DMS79 (cell line): Measurements from ENCODE around the gene CCDC63.

Source experiments
- DNase-seq: peaks from one replicate; lab custom pipeline; 2025; lab: John Stamatoyannopoulos, UW

Gene CCDC63

DNA sequence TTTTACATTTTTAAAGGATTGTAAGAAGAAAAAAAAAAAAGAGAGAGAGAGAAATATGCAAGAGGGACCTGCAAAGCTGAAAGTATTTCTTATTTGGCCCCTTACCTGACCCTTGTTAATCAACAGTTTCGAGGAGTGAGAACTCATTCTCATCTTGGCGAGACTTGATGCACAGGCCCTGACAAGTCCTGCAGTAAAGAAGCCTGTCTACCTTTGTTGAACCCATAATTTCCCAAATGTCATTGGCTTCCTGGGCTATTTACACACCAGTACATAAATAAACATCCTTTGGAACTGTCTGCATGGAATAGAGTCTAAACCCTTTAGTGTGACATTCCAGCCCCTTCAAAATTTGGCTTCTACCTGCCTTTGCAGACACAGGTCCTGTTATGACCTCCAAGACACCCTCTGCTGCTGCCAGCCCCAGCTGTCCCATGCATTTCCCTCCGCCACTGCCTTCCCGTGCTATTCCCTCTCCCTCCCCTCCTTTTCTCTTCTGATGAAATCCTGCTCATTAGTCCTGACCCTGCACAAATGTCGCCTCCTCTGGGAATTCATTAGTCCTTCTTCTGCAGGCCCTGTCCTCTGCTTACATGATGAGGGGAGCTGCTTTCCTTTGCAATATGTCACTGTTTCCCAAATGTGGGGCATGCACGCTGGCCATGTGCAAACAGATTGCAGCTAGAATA, 38.5 kb downstream of the CCDC63 start:
- DNase-seq, result no peak

DNA sequence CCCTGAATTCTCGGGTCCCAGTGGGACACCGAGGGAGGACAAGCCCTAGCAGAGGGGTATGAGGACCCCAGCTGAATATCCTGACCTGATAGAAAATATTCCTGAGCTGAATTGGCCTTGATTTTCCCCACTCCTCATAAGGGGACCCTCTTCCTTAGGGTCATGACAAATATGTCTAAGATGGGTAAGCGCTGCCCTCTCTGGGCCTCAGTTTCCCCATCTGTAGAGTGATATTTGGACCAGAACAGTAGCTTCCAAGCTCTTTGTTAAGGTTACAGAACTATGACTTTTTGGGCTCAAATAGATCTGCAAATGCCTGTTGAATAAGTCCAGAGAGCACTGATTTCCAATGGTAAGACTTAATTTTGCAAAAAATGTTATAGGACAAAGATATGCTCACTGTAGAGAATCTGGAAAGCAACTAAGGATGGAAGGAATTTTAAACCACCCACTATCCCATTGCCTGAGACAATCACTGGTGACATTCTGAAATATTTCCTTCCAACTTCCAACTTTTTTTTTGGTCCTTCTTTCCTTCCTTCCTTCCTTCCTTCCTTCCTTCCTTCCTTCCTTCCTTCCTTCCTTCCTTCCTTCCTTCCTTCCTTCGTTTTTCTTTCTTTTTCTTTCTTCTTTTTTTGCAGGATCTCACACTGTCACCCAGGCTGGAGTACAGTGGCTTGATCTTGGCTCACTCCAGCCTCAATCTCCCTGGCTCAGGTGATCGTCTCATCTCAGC, 41.6 kb downstream of the CCDC63 start:
- no peak for DNase-seq

DNA sequence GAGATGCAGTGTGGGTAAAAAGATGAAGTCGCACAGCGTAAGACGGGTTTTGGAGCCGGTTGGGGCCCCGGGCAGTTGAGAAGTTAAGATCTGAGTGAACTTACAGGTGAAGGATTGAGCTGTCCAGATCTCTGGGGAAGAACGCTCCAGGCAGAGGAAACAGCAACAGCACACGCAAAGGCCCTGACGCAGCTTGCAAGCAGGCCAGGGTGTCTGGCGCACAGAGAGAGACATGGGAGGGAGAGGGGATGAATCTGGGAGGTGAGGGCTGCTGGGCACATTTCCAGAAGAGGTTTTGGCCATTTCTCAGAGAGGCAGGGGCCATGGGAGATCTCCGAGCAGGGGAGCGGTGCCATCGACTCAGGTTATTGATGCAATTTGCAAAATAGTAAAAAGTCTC, 42.6 kb downstream of the CCDC63 start:
- no peak for DNase-seq

DNA sequence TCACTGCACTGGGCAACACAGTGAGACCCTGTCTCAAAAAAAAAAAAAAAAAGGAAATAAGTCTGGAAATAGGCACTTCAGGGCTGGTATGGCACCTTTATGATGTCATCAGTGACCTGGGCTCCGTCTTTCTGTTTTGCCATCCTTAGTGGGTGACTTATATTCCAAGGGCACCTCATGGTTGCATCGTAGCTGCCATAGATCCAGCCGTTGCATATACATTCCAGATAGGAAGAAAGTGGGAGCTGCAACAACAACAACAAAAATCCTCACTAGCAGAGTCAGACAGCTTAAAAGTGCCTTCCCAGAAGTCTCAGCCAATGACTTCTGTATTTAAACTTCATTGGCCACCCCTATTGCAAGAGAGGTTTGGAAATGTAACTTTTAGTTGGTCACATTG, 47.2 kb downstream of the CCDC63 start:
- DNase-seq, result no peak

DNA sequence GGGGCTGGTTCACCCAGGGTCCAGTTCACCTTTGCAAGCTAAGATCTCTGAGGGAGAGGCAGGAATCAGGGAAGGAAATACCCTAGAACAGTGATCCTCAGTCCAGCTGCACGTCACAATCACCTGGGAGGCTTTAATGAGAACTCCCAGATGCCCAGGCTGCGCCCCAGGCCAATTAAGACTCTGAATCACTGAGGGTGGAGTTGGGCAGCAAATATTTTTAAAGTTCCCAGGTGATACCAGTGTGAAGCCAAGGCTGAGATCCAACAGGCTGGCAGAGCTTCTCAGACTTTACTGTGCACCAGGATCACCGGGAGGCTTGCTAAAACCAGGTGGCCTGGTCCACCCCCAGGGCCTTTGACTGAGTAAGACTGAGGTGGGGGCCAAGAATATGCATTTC, 49.8 kb downstream of the CCDC63 start:
- no peak for DNase-seq

DNA sequence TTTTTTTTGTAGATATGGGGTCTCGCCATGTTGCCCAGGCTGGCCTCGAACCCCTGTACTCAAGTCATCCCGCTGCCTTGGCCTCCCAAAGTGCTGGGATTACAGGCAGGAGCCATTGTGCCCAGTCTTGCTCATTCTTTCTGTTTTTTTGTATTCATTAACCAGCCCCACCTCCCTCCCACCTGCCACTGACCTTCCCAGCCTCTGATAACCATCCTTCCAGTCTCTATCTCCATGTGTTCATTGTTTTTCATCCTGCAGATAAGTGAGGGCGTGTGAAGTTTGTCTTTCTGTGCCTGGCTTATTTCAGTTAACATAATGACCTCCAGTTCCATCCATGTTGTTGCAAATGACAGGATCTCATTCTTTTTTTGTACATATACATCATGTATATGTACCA, 54.6 kb downstream of the CCDC63 start:
- no peak for DNase-seq

DNA sequence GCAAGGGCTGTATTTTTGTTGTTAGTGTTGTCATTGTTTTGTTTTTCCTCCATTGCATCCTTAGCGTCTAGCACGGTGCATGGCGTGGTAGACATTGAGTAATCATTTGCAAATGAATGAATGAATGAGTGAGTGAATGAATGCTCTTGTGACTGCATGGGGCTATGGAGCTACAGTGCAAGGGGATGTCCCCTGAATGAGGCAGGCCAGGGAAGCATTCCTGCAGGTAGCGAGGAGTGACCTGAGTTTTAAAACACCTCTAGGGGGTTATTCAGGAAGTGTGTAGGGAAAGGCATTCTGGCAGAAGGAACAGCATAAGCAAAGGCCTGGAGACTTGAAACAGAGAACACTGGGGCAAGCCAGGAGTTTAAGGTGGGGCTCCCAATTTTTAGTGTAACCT, 56.7 kb downstream of the CCDC63 start:
- no peak for DNase-seq

DNA sequence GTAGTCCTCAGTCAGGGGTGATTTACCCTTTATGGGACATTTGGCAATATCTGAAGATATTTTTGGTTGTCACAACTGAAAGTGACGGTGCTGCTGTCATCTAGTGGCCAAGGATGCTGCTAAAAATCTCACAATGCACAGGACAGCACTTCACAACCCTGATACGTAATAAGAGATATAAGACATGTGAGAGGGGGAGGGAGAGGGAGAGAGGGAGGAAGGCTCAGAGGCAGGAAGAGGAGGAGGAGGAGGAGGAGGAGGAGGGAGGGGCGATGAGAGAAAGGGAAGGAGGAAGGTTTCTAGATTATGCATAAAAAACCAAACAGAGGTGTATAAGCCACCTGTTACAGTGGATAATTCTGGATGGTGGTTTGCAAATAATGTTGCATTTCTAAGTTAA, 59.3 kb downstream of the CCDC63 start:
- no peak for DNase-seq

DNA sequence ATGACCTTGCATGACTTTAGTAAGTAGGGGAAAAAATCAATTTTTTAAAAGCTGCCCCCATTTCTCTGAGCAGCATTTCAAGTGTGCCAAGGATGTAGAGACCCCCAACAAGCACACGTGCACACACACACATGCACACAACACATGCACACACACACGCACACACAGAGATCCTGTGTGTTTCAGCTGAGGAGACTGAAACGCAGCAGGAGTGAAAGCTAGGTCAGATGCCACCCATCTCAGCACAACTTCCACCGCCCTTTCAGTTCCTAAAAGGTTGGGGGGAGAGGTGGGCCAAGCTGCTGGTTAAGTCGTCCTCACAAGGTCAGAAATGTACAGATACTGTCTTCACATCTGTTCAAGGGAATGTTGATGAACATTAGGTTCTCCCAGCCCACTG, 59.7 kb downstream of the CCDC63 start:
- no peak for DNase-seq

DNA sequence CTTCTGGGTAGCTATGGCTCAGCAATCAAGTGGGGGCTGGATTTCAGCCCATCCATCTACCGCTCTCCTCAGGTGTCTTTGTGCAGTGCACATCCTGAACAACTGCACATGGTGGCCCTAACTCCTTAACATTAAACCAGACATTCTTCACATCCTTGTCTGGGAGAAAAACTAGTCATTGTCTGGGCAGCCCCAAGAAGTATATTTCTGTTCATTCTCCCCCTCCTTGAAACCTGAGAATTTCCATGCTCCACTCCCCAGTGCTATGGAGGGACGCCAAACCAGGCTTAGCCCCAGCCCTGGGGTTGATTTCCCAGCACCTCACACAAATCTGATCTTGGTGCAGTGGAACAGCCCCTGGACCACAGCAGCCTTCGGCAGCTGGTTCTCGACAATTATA, 60.2 kb downstream of the CCDC63 start:
- no peak for DNase-seq

DNA sequence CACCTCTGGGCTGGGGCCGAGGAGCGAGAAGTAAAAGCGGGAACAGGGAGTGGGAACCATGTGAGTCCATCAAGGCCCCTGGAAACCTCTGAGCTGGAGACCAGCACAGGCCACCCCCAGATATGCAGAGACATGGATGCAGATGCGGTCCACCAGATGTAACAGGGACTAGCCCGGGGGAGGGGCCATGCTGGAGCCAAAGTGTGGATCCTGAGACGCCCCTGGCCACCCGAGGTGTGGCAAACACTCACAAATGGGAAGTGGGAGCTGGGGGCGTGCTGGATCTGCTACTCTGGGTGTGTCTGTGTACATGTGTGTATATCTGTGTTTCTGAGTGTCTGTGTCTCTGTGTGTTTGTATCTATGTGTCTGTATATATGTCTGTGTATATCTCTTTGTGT, 60.8 kb downstream of the CCDC63 start:
- DNase-seq, result no peak

DNA sequence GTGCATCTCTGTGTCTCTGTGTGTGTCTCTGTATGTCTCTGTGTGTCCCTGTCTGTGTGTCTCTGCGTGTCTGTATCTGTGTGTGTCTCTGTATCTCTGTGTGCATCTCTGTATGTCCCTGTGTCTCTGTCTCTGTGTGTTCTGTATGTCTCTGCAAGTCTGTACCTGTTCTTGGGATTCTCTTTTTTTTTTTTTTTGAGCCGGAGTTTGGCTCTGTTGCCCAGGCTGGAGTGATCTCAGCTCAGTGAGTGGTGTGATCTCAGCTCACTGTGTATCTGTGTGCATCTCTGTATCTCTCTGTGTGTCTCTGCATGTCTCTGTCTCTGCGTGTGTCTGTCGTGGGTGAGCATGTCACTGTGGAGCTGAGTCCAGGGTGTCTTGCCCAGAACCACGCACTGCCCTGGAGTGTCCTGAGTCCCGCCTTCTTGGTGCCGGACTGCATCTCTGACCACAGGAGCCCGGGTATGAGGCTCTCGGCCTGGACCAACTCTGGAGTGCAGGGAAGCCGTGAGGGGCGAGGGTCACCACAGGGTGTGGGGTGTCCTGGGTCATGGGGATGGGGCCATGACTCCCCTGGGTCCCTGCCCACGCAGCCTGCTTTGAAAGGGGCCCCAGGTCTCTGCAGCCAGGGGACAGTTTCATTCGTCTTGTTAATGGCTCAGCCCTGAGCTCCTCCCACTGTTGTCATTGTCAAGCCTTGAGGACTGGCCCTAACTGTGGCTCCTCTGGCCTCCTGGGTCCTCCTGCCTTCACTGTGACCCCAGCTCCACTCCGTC, 61.8 kb downstream of the CCDC63 start:
- DNase-seq, result no peak

DNA sequence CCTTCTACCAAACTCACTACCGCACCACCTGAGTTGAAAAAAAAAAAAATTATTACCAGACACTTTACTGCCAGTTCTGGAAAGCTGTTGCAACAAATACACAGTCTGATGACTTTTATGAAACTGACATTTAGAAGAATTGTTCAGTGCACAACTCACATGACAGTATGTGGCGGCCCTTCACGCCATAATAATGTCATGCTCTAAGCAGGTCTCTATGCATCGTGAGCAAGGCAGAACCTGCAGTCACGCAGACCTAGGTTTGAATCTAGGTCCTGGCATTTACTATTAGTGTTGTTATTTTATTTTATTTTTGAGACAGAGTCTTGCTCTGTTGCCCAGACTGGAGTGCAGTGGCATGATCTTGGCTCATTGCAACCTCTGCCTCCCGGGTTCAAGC, 65.5 kb downstream of the CCDC63 start:
- DNase-seq, result no peak

DNA sequence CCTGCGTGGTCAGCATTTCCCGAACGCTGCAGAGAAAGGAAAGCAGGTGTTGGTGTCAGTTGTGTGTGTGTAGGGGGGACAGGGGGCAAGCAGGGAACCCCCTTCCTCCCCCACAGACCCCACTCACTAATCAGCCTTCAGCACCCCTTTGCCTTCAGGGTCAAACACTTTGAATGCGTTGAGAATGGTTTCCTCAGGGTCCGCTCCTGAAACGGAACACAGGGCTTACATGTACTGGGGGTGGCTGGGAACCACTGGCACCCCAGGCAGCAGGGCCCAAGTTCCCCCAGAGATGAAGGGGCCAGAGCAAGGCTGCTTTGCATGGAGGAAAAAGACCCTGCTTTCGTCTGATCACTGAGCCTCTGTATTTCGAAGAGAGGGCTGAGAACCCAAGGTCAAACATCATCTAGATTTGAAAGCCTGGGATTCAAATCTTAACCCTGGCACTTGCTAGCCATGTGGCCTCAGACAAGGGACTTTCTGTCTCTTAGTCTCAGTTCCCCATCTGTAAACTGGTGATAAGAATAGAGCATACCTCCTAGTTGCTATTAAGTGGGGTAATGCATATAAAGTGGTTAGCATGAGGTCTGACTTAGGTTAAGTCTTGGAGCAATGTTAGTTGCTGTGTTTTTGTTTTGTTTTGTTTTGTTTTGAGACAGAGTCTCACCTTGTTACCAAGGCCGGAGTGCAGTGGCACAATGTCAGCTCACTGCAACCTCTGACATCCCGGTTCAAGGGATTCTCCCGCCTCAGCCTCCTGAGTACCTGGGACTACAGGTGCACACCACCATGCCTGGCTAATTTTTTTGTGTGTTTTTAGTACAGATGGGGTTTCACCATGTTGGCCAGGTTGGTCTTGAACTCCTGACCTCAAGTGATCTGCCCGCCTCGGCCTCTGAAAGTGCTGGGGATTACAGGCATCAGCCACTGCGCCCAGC, 66.6 kb downstream of the CCDC63 start:
- no peak for DNase-seq

DNA sequence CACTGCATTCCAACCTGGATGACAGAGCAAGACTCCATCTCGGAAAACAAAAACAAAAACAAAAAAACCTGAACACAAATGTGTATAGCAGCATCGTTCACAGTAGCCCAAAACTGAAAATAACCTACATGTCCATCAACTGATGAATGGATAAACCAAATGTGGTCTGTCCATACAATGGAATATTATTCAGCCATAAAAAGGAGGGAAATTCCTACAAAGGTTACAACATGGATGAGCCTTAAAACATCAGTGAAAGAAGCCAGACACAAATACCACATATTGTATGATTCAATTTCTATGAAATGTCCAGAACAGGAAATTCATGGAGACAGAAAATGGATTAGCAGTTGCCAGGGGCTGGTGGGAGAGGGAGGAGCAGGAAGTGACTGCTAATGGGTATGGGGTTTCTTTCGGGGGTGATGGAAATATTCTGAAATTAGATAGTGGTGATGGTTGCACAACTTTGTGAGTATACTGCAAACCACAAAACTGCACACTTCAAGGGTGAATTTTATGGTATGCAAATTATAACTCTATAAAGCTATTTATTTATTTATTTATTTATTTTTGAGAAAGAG, 69.6 kb downstream of the CCDC63 start:
- DNase-seq, result no peak

DNA sequence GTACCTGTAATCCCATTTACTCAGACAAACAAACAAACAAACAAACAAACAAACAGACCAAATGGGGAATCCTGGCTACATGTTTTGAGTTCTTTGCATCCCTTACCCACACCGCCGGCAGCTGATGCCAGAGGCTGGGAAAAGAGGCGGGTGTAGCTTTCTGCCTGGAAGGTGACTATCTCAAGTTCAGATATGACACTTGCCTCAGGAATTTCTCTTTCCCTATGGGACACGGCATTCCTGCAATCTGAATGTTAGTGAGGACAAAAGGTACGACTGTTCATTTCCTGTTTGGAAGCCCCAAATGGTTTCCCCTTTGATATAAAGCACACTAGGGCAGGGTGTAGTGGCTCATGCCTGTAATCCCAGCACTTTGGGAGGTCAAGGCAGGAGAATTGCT, 70.7 kb downstream of the CCDC63 start:
- no peak for DNase-seq

DNA sequence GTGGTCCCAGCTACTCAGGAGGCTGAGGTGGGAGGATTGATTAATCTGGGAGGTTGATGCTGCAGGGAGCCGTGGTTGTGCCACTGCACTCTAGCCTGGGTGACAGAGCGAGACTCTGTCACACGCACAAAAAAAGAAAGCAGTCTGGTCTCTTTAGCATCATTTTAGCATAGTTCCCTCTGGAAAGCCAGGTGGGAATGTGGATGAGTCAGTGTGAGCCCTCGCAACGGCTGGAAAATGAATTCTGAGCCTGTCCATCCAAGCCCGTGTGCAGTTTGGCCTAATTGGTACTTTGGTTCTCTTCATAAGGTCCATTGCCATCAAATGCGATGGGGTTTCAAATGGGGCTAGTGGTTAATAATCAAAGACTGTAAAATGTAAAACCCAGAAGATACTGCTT, 71.2 kb downstream of the CCDC63 start:
- DNase-seq, result no peak

DNA sequence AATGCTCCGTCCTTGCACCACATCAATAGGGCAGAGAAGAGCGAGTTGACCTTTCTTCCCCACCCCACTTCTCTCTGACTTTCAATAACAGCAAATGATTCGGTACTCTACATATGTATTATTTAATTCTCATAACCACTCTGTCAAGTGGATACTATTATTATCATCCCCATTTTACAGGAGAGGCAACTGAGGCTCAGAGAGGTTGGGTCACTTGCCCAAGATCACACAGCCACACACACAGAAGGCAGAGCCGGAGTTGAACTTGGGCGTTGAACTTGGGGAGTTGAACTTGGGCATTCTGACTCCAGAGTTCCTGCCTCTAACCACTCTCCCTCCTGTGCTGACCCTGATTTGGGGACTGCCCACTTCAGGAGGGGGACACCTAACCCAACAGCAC, 72.9 kb downstream of the CCDC63 start:
- no peak for DNase-seq

DNA sequence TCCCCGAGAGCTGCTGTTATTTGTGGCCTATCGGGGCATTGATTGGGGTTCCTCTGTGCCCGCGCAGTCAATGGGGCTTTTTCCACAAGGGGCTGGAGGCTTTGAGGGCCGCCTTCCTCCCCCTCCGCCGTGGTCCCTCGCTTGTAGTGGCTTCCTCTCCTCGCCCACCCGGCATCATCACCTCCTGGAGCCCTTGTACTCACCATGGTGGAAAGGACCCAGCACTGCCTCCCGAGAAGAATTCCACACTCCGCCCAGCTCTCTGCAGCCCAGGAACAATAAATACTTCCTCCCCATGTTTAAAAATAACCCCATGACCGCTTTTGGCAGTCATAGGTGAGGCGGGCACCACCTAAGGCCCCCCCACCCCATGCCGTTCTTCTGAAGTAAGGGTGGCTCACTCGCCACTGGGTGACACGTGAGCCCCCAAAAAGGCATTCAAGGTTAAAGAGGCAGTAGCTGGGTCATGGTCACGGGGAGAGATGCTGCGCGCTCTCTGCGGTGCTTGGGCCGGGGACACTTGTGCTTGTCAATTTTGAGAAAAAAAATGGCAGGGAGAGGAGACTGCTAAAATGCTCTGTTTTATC, 73.6 kb downstream of the CCDC63 start, which contains the start of gene MYL2:
MYL2 (minus strand) TSS at position 256 of the 587 bp plus-strand sequence; CDS start at position 206, 50 bp downstream.
- DNase-seq, result no peak

DNA sequence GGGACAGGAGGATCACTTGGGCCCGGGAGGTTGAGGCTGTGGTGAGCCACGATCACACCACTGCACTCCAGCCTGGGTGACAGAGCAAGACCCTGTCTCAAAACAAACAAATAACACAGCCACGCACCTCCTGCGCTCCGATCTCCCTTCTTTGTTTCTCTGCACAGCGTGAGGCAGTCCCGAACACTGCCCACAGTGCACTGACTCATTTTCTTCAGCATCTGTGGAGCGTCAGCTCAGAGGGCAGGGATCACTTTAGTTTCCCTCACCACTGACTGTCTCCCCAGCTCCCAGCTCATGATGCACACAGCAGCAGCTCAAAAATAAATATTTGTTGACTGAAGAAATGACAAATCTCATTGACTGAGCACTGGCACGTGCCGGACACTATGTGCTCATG, 74.5 kb downstream of the CCDC63 start:
- no peak for DNase-seq

DNA sequence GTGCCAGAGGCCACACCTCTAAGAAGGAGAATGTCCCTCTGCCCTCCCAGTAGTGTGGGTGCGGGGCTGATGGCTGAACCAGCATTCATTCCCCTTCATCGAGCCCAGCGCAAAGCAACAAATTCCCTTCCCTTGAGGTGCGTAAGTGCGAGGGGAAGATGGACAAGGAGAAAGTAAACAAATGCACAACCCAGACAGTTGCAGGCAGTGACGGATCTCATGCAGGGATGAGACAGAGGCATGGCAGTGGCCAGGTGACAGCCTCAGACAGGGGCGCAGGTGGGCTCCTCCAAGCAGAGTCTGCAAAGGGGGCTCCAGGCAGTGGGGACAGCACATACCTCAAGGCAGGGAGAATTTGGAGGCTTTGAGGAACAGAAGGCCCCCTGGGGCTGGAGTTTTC, 75.9 kb downstream of the CCDC63 start:
- no peak for DNase-seq
